Activated CD4-positive, alpha-beta memory T cell treated with anti-CD3 and anti-CD28 coated beads, Interleukin-2, amount 10 ng/mL, durations not matched to agents 7 days and 5 days (primary cell): ENCODE results near the gene MUC16. TPM values are rescaled to one million over a fixed set of nuclear protein-coding genes. Genes with fewer than 3 reads are reported as not detected.

ENCODE experiments used
- CTCF ChIA-PET: fragments of 350-600 bp; sonication (Branson Sonifier 250); formaldehyde crosslinking; loops from one replicate; lab custom pipeline; 2021; ENCODE audit warnings: antibody characterized with exemption, inconsistent platforms; lab: Charles Lee
- POLR2A ChIA-PET: fragments of 350-600 bp; sonication (Branson Sonifier 250); formaldehyde crosslinking; loops from one replicate; lab custom pipeline; 2021; ENCODE audit warnings: antibody characterized with exemption; lab: Charles Lee
- DNase-seq: peaks from one replicate; pipeline ENCODE4 v3.0.0-alpha.2; 2020
- H3K27ac Mint-ChIP-seq: one replicate; pipeline ENCODE4 v1.8.0; 2021; ENCODE audit warnings: mild to moderate bottlenecking, mixed read lengths
- H3K27me3 Mint-ChIP-seq: one replicate; pipeline ENCODE4 v1.8.0; 2021; ENCODE audit warnings: mixed read lengths
- H3K36me3 Mint-ChIP-seq: one replicate; pipeline ENCODE4 v1.8.0; 2021; ENCODE audit warnings: low read depth, mixed read lengths
- H3K4me1 Mint-ChIP-seq: one replicate; pipeline ENCODE4 v1.8.0; 2021; ENCODE audit warnings: mixed read lengths
- H3K4me3 Mint-ChIP-seq: one replicate; pipeline ENCODE4 v1.8.0; 2021; ENCODE audit warnings: mild to moderate bottlenecking, mixed read lengths
- H3K9me3 Mint-ChIP-seq: one replicate; pipeline ENCODE4 v1.8.0; 2021; ENCODE audit warnings: mixed read lengths
- total RNA-seq, 2 experiments: library from RNA; stranded (reverse); gene quantifications; one replicate each; pipeline ENCODE4 v1.2.3, GENCODE V29; 2021

MUC16 gene
- total RNA-seq, 2 experiments from 2014 or later = under 0.01 to 0.03 TPM

DNA sequence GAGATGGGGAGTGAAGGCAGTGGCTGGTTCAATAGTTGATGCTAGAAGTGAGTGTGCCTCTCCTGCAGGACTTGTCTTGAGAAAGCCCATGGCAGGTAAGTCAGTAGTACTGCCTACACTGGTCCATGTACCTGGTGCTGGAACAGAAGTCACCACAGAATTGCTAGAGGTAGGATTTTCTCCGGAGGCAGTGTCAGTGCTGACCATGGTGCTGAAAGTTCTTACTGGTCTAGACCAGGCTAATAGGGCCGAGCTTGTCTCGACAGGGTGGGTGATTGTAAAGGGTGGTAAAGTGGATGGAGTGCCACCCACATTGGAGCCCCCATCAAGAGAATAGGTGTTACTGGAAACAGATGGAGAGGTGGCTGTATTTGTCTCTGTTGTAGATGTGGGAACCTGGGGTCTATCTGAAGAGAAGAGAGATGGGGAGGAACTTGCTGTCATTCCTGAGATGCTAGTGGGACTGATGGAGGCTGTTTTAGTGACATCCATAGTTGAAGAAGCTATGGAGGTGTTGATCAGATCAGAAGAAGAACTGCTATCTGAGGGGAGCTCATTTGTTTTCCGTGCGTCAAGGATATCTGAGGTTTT is 36.6 kb downstream of the MUC16 start:
- H3K27me3 Mint-ChIP-seq = no peaks in the 10 kb centered on the region
- ChIA-PET POLR2A (no interaction called here), CTCF (no interaction called here)
- peaks cover 14% of the 10 kb centered on the region for H3K9me3 Mint-ChIP-seq
- no peaks in the 10 kb centered on the region for H3K4me1 Mint-ChIP-seq
- H3K4me3 Mint-ChIP-seq = no peak overlapping the region
- no peak for DNase-seq
- no peaks in the 10 kb centered on the region for H3K36me3 Mint-ChIP-seq
- H3K27ac Mint-ChIP-seq = no peak overlapping the region

DNA sequence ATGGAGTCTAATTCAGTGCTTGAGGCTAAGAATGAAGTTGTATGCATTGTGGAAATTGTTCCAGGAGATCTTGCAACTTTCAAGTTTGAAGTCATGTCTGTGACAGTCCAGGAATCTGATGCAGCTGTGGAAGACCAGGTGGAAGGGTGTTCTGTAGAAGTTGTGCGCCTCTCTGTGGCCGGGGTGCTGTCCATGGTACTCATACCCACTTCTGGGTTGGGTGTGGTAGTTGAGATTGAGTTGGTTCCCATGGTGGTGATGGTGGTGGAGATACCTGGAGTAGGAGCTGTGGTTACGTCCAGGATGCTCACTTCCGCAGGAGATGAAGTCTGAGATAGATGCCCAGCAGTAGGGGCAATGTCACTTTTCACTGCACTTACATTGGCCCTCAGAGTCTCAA is 44.3 kb downstream of the MUC16 start:
- ChIA-PET CTCF (no interaction called here), POLR2A (no interaction called here)
- H3K9me3 Mint-ChIP-seq = peaks cover 4% of the 10 kb centered on the region
- no peaks in the 10 kb centered on the region for H3K27me3 Mint-ChIP-seq
- H3K4me1 Mint-ChIP-seq = no peaks in the 10 kb centered on the region
- H3K36me3 Mint-ChIP-seq = no peaks in the 10 kb centered on the region
- no peak for DNase-seq
- H3K27ac Mint-ChIP-seq = no peak overlapping the region
- no peak overlapping the region for H3K4me3 Mint-ChIP-seq

Other genes starting within 250 kb of the MUC16 start
- 10 to 100 TPM; 25.0 to 26.1 TPM for gene ZNF558, start 178.1 kb downstream of the MUC16 start, total RNA-seq
- gene MBD3L1, start 178.0 kb downstream of the MUC16 start, total RNA-seq = not detected
- not detected for gene OR1M1, start 76.7 kb upstream of the MUC16 start, total RNA-seq
- gene OR7G2, start 97.1 kb upstream of the MUC16 start, total RNA-seq = not detected
- not detected for gene OR7G1, start 105.4 kb upstream of the MUC16 start, total RNA-seq
- gene OR7G3, start 116.5 kb upstream of the MUC16 start, total RNA-seq = not detected
- gene ZNF317, start 130.0 kb upstream of the MUC16 start, total RNA-seq = 10 to 100 TPM; 30.8 to 33.2 TPM
- under 1 TPM; 0.08 TPM for gene OR7D2, start 168.6 kb upstream of the MUC16 start, total RNA-seq
- gene OR7D4, start 209.2 kb upstream of the MUC16 start, total RNA-seq = not detected
- gene OR7E24, start 240.5 kb upstream of the MUC16 start, total RNA-seq = not detected